GM12872 (cell line): ENCODE data around the gene WNT9B.

Experiments used
- CTCF ChIP-seq: IDR thresholded peaks from 3 replicates; pipeline ENCODE4 v1.5.1; 2011; ENCODE audit warnings: low read depth, mild to moderate bottlenecking, low read length, moderate library complexity; ENCODE audit not compliant: insufficient read depth

Gene WNT9B

GRCh38 chr17:46865100-46865499 is 13.7 kb downstream of the WNT9B start:
- TF ChIP-seq CTCF = no peak

- no peak for TF ChIP-seq CTCF
Measured at GRCh38 chr17:46866325-46866724, 14.9 kb downstream of the WNT9B start.

GRCh38 chr17:46866747-46867146 is 15.4 kb downstream of the WNT9B start:
- TF ChIP-seq CTCF = no peak

GRCh38 chr17:46868689-46869187 is 17.4 kb downstream of the WNT9B start:
- TF ChIP-seq CTCF = no peak

GRCh38 chr17:46869296-46869695 is 17.9 kb downstream of the WNT9B start:
- no peak for TF ChIP-seq CTCF

- TF ChIP-seq CTCF = no peak
Measured at GRCh38 chr17:46869975-46870803, 18.8 kb downstream of the WNT9B start.

GRCh38 chr17:46872421-46872820 is 21.0 kb downstream of the WNT9B start:
- TF ChIP-seq CTCF = no peak
